Left forelimb (tissue), 1 donor: ENCODE data around the gene FCHO2.
"Not testable (repeated sequence)": the region's sequence is repeated elsewhere in the genome, so short reads cannot be mapped to it uniquely, and the experiment has no call there.

Experiments used
- DNase-seq: peaks from one replicate; pipeline ENCODE4 v3.0.0-alpha.2; 2018; ENCODE audit warnings: low spot score

The FCHO2 gene

GRCh38 chr5:72955768-72956323, at the start of gene FCHO2:
Gene FCHO2, plus strand, starts transcription at chr5:72956041. Its CDS starts 56 bp downstream, at chr5:72956097.
- DNase-seq: peak; percentile 99

GRCh38 chr5:72906806-72907205, 49.0 kb upstream of the FCHO2 start:
- no peak for DNase-seq

- DNase-seq: no peak
Measured at GRCh38 chr5:72908664-72909063, 47.2 kb upstream of the FCHO2 start.

- DNase-seq: no peak
Measured at GRCh38 chr5:72917371-72917776, 38.5 kb upstream of the FCHO2 start.

- DNase-seq: no peak
Measured at GRCh38 chr5:72920690-72921502, 34.9 kb upstream of the FCHO2 start.

GRCh38 chr5:72921886-72922285, 34.0 kb upstream of the FCHO2 start:
- DNase-seq: no peak

- DNase-seq: no peak
Measured at GRCh38 chr5:72922422-72922821, 33.4 kb upstream of the FCHO2 start.

- DNase-seq: no peak
Measured at GRCh38 chr5:72925336-72926010, 30.4 kb upstream of the FCHO2 start.

- not testable (repeated sequence) for DNase-seq
Measured at GRCh38 chr5:72932686-72933085, 23.2 kb upstream of the FCHO2 start.

GRCh38 chr5:72934953-72935725, 20.7 kb upstream of the FCHO2 start:
- DNase-seq: not testable (repeated sequence)

GRCh38 chr5:72936893-72937292, 18.9 kb upstream of the FCHO2 start:
- DNase-seq: no peak

GRCh38 chr5:72937517-72938061, 18.3 kb upstream of the FCHO2 start:
- no peak for DNase-seq

- DNase-seq: no peak
Measured at GRCh38 chr5:72938206-72938605, 17.6 kb upstream of the FCHO2 start.

GRCh38 chr5:72940082-72940481, 15.8 kb upstream of the FCHO2 start:
- no peak for DNase-seq

- no peak for DNase-seq
Measured at GRCh38 chr5:72943307-72943706, 12.5 kb upstream of the FCHO2 start.

- DNase-seq: no peak
Measured at GRCh38 chr5:72947498-72947897, 8.3 kb upstream of the FCHO2 start.

- no peak for DNase-seq
Measured at GRCh38 chr5:72949481-72949880, 6.4 kb upstream of the FCHO2 start.

GRCh38 chr5:72951671-72952468, 4.0 kb upstream of the FCHO2 start:
- no peak for DNase-seq

GRCh38 chr5:72954389-72954788, 1.5 kb upstream of the FCHO2 start:
- no peak for DNase-seq

- DNase-seq: no peak
Measured at GRCh38 chr5:72955143-72955767, 586 bp upstream of the FCHO2 start.
